Hematopoietic multipotent progenitor cell treated with erythropoietin and hydrocortisone succinate and interleukin-3 and kit ligand, for 15 days (in vitro differentiated cells): Measurements from ENCODE around the gene TAGLN2.

Experiments
- DNase-seq: peaks from one replicate; pipeline ENCODE4 v3.0.0-alpha.2; 2015; ENCODE audit warnings: low spot score

Gene TAGLN2

GRCh38 chr1:159870704-159871103 is 54.6 kb downstream of the TAGLN2 start:
- no peak for DNase-seq

GRCh38 chr1:159869607-159870006 is 55.7 kb downstream of the TAGLN2 start:
- no peak for DNase-seq

GRCh38 chr1:159869173-159869572 is 56.1 kb downstream of the TAGLN2 start:
- DNase-seq: no peak

- no peak for DNase-seq
Observed at GRCh38 chr1:159868766-159869165, 56.5 kb downstream of the TAGLN2 start.
